ENCODE results near the gene KHNYN. TPM values are rescaled to one million over a fixed set of nuclear protein-coding genes. Genes with fewer than 3 reads are reported as not detected.

The KHNYN gene
- total and polyA plus RNA-seq, 2 of the 8 experiments (the other 6 are each of a cell fraction or from before 2014, with no cell fraction given), result 7.6 to 22.3 TPM

DNA sequence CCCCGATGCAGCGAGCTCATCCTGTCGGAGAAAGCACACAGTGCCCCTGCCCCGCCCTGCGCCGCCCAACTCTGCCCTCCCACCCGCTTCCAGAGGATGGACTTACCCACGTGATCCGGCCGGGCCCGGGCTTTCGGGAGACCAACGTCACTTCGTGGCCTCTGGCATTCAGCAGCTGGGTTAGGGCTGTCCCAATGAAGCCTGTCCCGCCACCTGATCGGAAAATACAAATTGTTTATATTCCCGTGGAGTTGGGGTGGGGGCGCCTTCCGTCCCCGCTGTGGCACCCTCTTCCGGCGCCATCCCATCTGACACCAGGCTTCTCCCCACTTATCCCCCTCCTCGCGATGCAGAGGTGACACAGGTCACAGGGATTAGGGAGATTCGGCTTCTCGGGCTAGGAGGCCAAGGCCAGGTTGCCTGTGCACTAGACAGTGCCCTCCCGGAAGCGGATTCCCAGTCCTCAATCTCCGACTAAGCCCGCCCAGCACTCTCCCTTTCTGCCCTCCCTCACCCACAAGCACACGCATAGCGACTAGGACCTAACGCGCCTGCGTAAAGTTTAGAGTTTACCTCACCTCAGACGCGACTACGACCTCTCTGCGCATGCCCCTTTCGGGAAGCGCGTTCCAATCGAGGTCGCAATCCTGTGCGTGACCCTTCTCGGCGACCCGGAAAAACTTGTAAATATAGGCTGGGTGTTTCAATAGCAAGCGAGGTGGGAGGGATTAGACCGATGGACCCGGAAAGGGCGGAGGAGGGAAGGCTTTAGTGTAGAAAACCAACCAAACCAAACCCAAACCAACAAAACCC lies 12.7 kb downstream of the KHNYN start, which contains the start of gene SDR39U1 (continued):
- TF ChIP-seq, protein P1, sequence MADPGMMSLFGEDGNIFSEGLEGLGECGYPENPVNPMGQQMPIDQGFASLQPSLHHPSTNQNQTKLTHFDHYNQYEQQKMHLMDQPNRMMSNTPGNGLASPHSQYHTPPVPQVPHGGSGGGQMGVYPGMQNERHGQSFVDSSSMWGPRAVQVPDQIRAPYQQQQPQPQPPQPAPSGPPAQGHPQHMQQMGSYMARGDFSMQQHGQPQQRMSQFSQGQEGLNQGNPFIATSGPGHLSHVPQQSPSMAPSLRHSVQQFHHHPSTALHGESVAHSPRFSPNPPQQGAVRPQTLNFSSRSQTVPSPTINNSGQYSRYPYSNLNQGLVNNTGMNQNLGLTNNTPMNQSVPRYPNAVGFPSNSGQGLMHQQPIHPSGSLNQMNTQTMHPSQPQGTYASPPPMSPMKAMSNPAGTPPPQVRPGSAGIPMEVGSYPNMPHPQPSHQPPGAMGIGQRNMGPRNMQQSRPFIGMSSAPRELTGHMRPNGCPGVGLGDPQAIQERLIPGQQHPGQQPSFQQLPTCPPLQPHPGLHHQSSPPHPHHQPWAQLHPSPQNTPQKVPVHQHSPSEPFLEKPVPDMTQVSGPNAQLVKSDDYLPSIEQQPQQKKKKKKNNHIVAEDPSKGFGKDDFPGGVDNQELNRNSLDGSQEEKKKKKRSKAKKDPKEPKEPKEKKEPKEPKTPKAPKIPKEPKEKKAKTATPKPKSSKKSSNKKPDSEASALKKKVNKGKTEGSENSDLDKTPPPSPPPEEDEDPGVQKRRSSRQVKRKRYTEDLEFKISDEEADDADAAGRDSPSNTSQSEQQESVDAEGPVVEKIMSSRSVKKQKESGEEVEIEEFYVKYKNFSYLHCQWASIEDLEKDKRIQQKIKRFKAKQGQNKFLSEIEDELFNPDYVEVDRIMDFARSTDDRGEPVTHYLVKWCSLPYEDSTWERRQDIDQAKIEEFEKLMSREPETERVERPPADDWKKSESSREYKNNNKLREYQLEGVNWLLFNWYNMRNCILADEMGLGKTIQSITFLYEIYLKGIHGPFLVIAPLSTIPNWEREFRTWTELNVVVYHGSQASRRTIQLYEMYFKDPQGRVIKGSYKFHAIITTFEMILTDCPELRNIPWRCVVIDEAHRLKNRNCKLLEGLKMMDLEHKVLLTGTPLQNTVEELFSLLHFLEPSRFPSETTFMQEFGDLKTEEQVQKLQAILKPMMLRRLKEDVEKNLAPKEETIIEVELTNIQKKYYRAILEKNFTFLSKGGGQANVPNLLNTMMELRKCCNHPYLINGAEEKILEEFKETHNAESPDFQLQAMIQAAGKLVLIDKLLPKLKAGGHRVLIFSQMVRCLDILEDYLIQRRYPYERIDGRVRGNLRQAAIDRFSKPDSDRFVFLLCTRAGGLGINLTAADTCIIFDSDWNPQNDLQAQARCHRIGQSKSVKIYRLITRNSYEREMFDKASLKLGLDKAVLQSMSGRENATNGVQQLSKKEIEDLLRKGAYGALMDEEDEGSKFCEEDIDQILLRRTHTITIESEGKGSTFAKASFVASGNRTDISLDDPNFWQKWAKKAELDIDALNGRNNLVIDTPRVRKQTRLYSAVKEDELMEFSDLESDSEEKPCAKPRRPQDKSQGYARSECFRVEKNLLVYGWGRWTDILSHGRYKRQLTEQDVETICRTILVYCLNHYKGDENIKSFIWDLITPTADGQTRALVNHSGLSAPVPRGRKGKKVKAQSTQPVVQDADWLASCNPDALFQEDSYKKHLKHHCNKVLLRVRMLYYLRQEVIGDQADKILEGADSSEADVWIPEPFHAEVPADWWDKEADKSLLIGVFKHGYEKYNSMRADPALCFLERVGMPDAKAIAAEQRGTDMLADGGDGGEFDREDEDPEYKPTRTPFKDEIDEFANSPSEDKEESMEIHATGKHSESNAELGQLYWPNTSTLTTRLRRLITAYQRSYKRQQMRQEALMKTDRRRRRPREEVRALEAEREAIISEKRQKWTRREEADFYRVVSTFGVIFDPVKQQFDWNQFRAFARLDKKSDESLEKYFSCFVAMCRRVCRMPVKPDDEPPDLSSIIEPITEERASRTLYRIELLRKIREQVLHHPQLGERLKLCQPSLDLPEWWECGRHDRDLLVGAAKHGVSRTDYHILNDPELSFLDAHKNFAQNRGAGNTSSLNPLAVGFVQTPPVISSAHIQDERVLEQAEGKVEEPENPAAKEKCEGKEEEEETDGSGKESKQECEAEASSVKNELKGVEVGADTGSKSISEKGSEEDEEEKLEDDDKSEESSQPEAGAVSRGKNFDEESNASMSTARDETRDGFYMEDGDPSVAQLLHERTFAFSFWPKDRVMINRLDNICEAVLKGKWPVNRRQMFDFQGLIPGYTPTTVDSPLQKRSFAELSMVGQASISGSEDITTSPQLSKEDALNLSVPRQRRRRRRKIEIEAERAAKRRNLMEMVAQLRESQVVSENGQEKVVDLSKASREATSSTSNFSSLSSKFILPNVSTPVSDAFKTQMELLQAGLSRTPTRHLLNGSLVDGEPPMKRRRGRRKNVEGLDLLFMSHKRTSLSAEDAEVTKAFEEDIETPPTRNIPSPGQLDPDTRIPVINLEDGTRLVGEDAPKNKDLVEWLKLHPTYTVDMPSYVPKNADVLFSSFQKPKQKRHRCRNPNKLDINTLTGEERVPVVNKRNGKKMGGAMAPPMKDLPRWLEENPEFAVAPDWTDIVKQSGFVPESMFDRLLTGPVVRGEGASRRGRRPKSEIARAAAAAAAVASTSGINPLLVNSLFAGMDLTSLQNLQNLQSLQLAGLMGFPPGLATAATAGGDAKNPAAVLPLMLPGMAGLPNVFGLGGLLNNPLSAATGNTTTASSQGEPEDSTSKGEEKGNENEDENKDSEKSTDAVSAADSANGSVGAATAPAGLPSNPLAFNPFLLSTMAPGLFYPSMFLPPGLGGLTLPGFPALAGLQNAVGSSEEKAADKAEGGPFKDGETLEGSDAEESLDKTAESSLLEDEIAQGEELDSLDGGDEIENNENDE (IDR thresholded peaks at IDR 0.05; ENCODE audit: insufficient replicate concordance, low read length), result no peak
- peak; percentile 70 for TF ChIP-seq TBP (IDR thresholded peaks at IDR 0.05; ENCODE audit: low read depth, low read length)
- no peak for TF ChIP-seq KDM1A (IDR thresholded peaks at IDR 0.05; ENCODE audit: borderline replicate concordance, low read length)
- no peak for TF ChIP-seq BCL11A (IDR thresholded peaks at IDR 0.05; ENCODE audit: low read depth in 2 of 2, low read length in 2 of 2)
- TF ChIP-seq TAF1 (IDR thresholded peaks at IDR 0.05; ENCODE audit: low read depth, low read length), result peak; percentile 74
- TF ChIP-seq, protein P2, sequence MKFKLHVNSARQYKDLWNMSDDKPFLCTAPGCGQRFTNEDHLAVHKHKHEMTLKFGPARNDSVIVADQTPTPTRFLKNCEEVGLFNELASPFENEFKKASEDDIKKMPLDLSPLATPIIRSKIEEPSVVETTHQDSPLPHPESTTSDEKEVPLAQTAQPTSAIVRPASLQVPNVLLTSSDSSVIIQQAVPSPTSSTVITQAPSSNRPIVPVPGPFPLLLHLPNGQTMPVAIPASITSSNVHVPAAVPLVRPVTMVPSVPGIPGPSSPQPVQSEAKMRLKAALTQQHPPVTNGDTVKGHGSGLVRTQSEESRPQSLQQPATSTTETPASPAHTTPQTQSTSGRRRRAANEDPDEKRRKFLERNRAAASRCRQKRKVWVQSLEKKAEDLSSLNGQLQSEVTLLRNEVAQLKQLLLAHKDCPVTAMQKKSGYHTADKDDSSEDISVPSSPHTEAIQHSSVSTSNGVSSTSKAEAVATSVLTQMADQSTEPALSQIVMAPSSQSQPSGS (IDR thresholded peaks at IDR 0.05; ENCODE audit: low read length), result no peak
- no peak for TF ChIP-seq POU5F1 (IDR thresholded peaks at IDR 0.05; ENCODE audit: low read depth, low read length)
- TF ChIP-seq SP4 (IDR thresholded peaks at IDR 0.05; ENCODE audit: low read length), result no peak
